Caki2 (cell line): ENCODE data around the gene COMMD4. TPM values are rescaled to one million over a fixed set of nuclear protein-coding genes. Genes with fewer than 3 reads are reported as not detected.
"Not testable (repeated sequence)": the region's sequence is repeated elsewhere in the genome, so short reads cannot be mapped to it uniquely, and the experiment has no call there.

Experiments used
- DNase-seq: peaks from one replicate; pipeline ENCODE4 v3.0.0-alpha.2; 2015; ENCODE audit warnings: low read depth
- in situ Hi-C: cut with HindIII; loops from 2 replicates; pipeline ENCODE4 v1.10.0; 2016; ENCODE audit warnings: low sequenced_read_pairs, low pct_unique_long_range_greater_than_20kb, mixed read lengths
- total RNA-seq: library from RNA; depleted of rRNA; stranded (reverse); fragments of >200 nt; shearing (Covaris generic); gene quantifications from 2 replicates; pipeline ENCODE4 v1.2.3, GENCODE V29; 2014; ENCODE audit warnings: low replicate concordance

COMMD4 gene
- total RNA-seq, 1 experiment from 2014 or later: 212 TPM

- in situ Hi-C loops: no loop called here
- no peak for DNase-seq
Observed at GRCh38 chr15:75327491-75327890, 8.4 kb upstream of the COMMD4 start.

- in situ Hi-C loops: no loop called here
- no peak for DNase-seq
Observed at GRCh38 chr15:75328493-75329314, 7.2 kb upstream of the COMMD4 start.

- in situ Hi-C loops: no loop called here
Observed at GRCh38 chr15:75329571-75329970, 6.3 kb upstream of the COMMD4 start.

GRCh38 chr15:75332093-75332492 is 3.8 kb upstream of the COMMD4 start:
- DNase-seq, in situ Hi-C loops: not testable (repeated sequence)

More at GRCh38 chr15:75329571-75329970, 6.3 kb upstream of the COMMD4 start:
- DNase-seq: no peak

- in situ Hi-C loops, DNase-seq: not testable (repeated sequence)
Observed at GRCh38 chr15:75333654-75334419, 2.0 kb upstream of the COMMD4 start.

- in situ Hi-C loops: no loop called here
Observed at GRCh38 chr15:75335313-75335704, 554 bp upstream of the COMMD4 start.

GRCh38 chr15:75338661-75339240 is 2.9 kb downstream of the COMMD4 start:
- in situ Hi-C loops: no loop called here
- no peak for DNase-seq

More at GRCh38 chr15:75335313-75335704, 554 bp upstream of the COMMD4 start:
- DNase-seq: no peak

GRCh38 chr15:75339531-75340240 is 3.8 kb downstream of the COMMD4 start:
- in situ Hi-C loops: no loop called here
- no peak for DNase-seq

GRCh38 chr15:75342221-75342620 is 6.4 kb downstream of the COMMD4 start:
- in situ Hi-C loops: no loop called here
- DNase-seq: no peak

GRCh38 chr15:75343953-75344352 is 8.1 kb downstream of the COMMD4 start:
- in situ Hi-C loops, DNase-seq: not testable (repeated sequence)

- in situ Hi-C loops: no loop called here
- no peak for DNase-seq
Observed at GRCh38 chr15:75346796-75347221, 10.9 kb downstream of the COMMD4 start, which contains the start of gene NEIL1. Gene NEIL1 (plus strand): TSS chr15:75347039. CDS start chr15:75348906, 1,867 bp downstream.

- in situ Hi-C loops: no loop called here
- DNase-seq: no peak
Observed at GRCh38 chr15:75347222-75348033, 11.6 kb downstream of the COMMD4 start.

- in situ Hi-C loops: no loop called here
- DNase-seq: no peak
Observed at GRCh38 chr15:75348034-75348561, 12.2 kb downstream of the COMMD4 start.

GRCh38 chr15:75348562-75349350 is 12.9 kb downstream of the COMMD4 start:
- in situ Hi-C loops: no loop called here
- DNase-seq: no peak

GRCh38 chr15:75349351-75349669 is 13.4 kb downstream of the COMMD4 start:
- in situ Hi-C loops: not testable (repeated sequence)

GRCh38 chr15:75349851-75350588 is 14.2 kb downstream of the COMMD4 start:
- in situ Hi-C loops: no loop called here
- no peak for DNase-seq

More at GRCh38 chr15:75349351-75349669, 13.4 kb downstream of the COMMD4 start:
- DNase-seq: not testable (repeated sequence)
